Measurements from ENCODE around the gene PNMA6E. TPM values are rescaled to one million over a fixed set of nuclear protein-coding genes. Genes with fewer than 3 reads are reported as not detected.

PNMA6E gene
- total and polyA plus RNA-seq, 2 donors (not counting 3 experiments of a cell fraction or from before 2014, with no cell fraction given), result not detected

GRCh38 chrX:153416781-153417450 lies 15.8 kb upstream of the PNMA6E start:
- H2AFZ ChIP-seq (ENCODE audit: low read depth, low read length), result no peak overlapping the region
- BruUV-seq (replicated peaks), result no TSS peak
- H3K27me3 ChIP-seq (ENCODE audit: control insufficient read depth in 2 of 2, insufficient read depth in 2 of 2, low read length in 2 of 2), result no peaks in the 10 kb centered on the region
- no peaks in the 10 kb centered on the region for H3K4me1 ChIP-seq (ENCODE audit: control insufficient read depth, extremely low read depth, insufficient read depth, low read length)
- DNase-seq (ENCODE audit: low read depth, low spot score), result no peak
- no peaks in the 10 kb centered on the region for H3K9me1 ChIP-seq (replicated peaks; ENCODE audit: control insufficient read depth, extremely low read depth, insufficient read depth, low read length)
- no peaks in the 10 kb centered on the region for H3K36me3 ChIP-seq (ENCODE audit: control insufficient read depth in 2 of 2, extremely low read depth in 1 of 2, insufficient read depth in 2 of 2, low read length in 2 of 2)
- H3K79me2 ChIP-seq (ENCODE audit: control insufficient read depth, insufficient read depth, low read length), result no peaks in the 10 kb centered on the region
- ChIA-PET CTCF (interaction anchor here (1.2 kb wide), 1 partner anchor 44 kb away, joined by 3 read pairs; no protein-coding TSS in a partner anchor), POLR2A (no interaction called here)
- H3K4me3 ChIP-seq (replicated peaks in 1 of 3; ENCODE audit: insufficient read depth in 1 of 3, low read depth in 1 of 3, low read length in 3 of 3), result no peak overlapping the region
- H3K27ac ChIP-seq (ENCODE audit: insufficient read depth, low read depth, low read length), result no peak overlapping the region
- H3K9ac ChIP-seq (replicated peaks; ENCODE audit: extremely low read depth, insufficient read depth, low read length), result no peak overlapping the region
- no peak for FAIRE-seq
- dilution Hi-C loops (cut with MboI; ENCODE audit: extremely low pct_ligation_motif_present, low sequenced_read_pairs), result no loop called here
- no peak overlapping the region for H3K4me2 ChIP-seq (ENCODE audit: insufficient read depth, low read length)
- intact Hi-C loops (cut with micrococcal nuclease), result no loop called here
- H3K9me3 ChIP-seq (replicated peaks; ENCODE audit: control insufficient read depth, insufficient read depth, low read length), result no peaks in the 10 kb centered on the region
- TF ChIP-seq CTCF (IDR thresholded peaks at IDR 0.05; ENCODE audit: extremely low read depth in 1 of 2, insufficient read depth in 1 of 2, low read depth in 1 of 2, low read length in 2 of 2) (no peak), GATA2 (IDR thresholded peaks at IDR 0.05; ENCODE audit: insufficient read depth, insufficient read length, low read depth, low read length) (no peak), POLR2A (IDR thresholded peaks at IDR 0.05; ENCODE audit: low read depth, low read length) (no peak), MYC (IDR thresholded peaks at IDR 0.05; ENCODE audit: low read depth, low read length) (no peak)
- no peaks in the 10 kb centered on the region for H4K20me1 ChIP-seq (replicated peaks; ENCODE audit: control insufficient read depth, extremely low read depth, insufficient read depth, low read length)

- H3K9me3 ChIP-seq (replicated peaks; ENCODE audit: control insufficient read depth, insufficient read depth, low read length), result no peaks in the 10 kb centered on the region
- DNase-seq (ENCODE audit: low read depth, low spot score) (no peak), FAIRE-seq (no peak)
- H3K27ac ChIP-seq (ENCODE audit: insufficient read depth, low read depth, low read length), result no peak overlapping the region
- dilution Hi-C loops (cut with MboI; ENCODE audit: extremely low pct_ligation_motif_present, low sequenced_read_pairs) (no loop called here), intact Hi-C loops (cut with micrococcal nuclease) (no loop called here)
- H4K20me1 ChIP-seq (replicated peaks; ENCODE audit: control insufficient read depth, extremely low read depth, insufficient read depth, low read length), result no peaks in the 10 kb centered on the region
- ChIA-PET CTCF (no interaction called here), POLR2A (no interaction called here)
- BruUV-seq (replicated peaks), result no TSS peak
- no peaks in the 10 kb centered on the region for H3K36me3 ChIP-seq (ENCODE audit: control insufficient read depth in 2 of 2, extremely low read depth in 1 of 2, insufficient read depth in 2 of 2, low read length in 2 of 2)
- H3K9me1 ChIP-seq (replicated peaks; ENCODE audit: control insufficient read depth, extremely low read depth, insufficient read depth, low read length), result no peaks in the 10 kb centered on the region
- TF ChIP-seq JUN (IDR thresholded peaks at IDR 0.05; ENCODE audit: borderline replicate concordance, insufficient read depth, insufficient read length, low read depth) (no peak), MAX (IDR thresholded peaks at IDR 0.05; ENCODE audit: insufficient read depth, insufficient read length) (no peak), MYC (IDR thresholded peaks at IDR 0.05; ENCODE audit: low read depth, low read length) (no peak), POLR2A (IDR thresholded peaks at IDR 0.05; ENCODE audit: low read depth, low read length) (no peak), EZH2 (IDR thresholded peaks at IDR 0.05; ENCODE audit: borderline replicate concordance, low read depth, low read length, severe bottlenecking) (no peak), CTCF (IDR thresholded peaks at IDR 0.05; ENCODE audit: extremely low read depth in 1 of 2, insufficient read depth in 1 of 2, low read depth in 1 of 2, low read length in 2 of 2) (no peak), FOS (IDR thresholded peaks at IDR 0.05; ENCODE audit: borderline replicate concordance, insufficient read depth, low read length) (no peak), POLR2AphosphoS5 (IDR thresholded peaks at IDR 0.05; ENCODE audit: insufficient read depth, low read depth, low read length) (no peak), GATA2 (IDR thresholded peaks at IDR 0.05; ENCODE audit: insufficient read depth, insufficient read length, low read depth, low read length) (no peak)
- H3K79me2 ChIP-seq (ENCODE audit: control insufficient read depth, insufficient read depth, low read length), result no peaks in the 10 kb centered on the region
- H3K9ac ChIP-seq (replicated peaks; ENCODE audit: extremely low read depth, insufficient read depth, low read length), result no peak overlapping the region
- no peak overlapping the region for H3K4me3 ChIP-seq (replicated peaks in 1 of 3; ENCODE audit: insufficient read depth in 1 of 3, low read depth in 1 of 3, low read length in 3 of 3)
- no peak overlapping the region for H3K4me2 ChIP-seq (ENCODE audit: insufficient read depth, low read length)
- no peaks in the 10 kb centered on the region for H3K27me3 ChIP-seq (ENCODE audit: control insufficient read depth in 2 of 2, insufficient read depth in 2 of 2, low read length in 2 of 2)
- peaks cover 6% of the 10 kb centered on the region for H3K4me1 ChIP-seq (ENCODE audit: control insufficient read depth, extremely low read depth, insufficient read depth, low read length)
- no peak overlapping the region for H2AFZ ChIP-seq (ENCODE audit: low read depth, low read length)
These were observed 13.8 kb upstream of the PNMA6E start for GRCh38 chrX:153414856-153415510.
